HG03060 (cell line): ENCODE measurements around the gene CDKAL1.
"Not testable (repeated sequence)": the region's sequence is repeated elsewhere in the genome, so short reads cannot be mapped to it uniquely, and the experiment has no call there.

Experiments
- ATAC-seq: cut with Tn5 transposase; IDR thresholded peaks from one replicate; pipeline ENCODE4 v1.9.1; 2021; ENCODE audit warnings: low read depth, moderate number of reproducible peaks; ENCODE audit not compliant: unreplicated experiment

Gene CDKAL1

DNA sequence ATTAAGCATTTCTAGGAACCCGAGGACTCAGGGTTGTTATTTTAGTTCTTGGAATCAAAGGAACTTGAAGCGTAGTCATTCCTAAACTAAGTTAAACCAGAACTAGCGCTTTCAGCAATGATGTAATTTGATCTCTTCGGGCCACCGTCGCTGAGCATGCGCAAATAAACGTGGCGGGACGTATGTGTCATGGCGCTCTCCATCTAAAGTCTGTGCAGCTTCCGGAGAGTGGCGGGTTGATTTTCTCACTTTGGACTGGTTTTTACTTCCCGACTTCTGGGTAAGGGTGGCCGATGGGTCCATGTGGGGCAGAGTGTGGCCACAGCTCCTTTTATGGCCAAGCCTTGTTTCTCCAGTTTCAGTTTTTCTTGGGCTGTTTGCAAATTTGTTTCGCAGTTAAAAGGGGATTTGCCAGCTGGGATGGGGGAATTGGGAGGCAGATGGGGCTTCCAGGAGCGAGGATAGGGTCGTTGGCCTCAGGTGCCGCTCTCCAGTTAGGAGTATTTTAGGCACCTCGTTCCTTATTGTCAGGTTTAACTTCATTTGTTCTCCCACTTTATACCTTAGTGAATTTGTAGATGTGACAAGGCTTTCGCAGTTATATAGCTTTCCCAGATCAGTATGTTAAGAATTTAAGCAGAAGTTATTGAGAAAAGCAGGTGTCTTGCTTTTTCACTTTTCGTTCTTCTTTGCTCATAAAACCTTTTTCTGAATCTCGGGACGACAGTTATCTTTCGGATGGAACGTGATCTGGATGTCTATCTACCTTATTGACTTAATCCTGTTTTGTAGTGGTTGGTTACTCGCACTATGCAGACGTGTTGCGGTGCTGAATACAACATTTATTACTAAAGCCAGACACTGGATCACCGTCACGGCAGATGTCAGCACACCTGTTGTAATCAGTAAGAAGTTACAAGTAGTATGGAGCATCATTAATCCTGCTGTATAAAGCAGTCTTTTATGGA lies at the start of gene CDKAL1:
CDKAL1 (plus strand) TSS at position 163 of the 968 bp plus-strand sequence. CDS start 11,894 bp downstream, outside the sequence.
- peak; percentile 86 for ATAC-seq

DNA sequence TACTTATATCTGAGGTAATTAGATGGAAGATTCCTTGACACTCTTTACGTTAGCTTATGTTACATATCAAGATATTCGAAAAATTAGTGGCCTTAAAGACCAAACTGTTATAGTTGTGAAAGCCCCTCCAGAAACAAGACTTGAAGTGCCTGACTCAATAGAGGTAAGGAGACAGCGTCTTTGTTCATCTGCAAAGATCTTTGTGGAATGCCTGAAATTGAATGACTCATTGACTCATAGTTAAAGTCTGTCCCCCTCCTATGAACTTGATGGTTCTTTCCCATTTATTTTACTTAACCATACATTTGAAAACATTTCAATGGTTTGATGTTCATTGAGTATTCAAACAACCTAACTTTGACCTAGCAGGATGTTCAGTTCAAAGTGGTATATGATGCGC lies 47.6 kb upstream of the CDKAL1 start:
- ATAC-seq: no peak

DNA sequence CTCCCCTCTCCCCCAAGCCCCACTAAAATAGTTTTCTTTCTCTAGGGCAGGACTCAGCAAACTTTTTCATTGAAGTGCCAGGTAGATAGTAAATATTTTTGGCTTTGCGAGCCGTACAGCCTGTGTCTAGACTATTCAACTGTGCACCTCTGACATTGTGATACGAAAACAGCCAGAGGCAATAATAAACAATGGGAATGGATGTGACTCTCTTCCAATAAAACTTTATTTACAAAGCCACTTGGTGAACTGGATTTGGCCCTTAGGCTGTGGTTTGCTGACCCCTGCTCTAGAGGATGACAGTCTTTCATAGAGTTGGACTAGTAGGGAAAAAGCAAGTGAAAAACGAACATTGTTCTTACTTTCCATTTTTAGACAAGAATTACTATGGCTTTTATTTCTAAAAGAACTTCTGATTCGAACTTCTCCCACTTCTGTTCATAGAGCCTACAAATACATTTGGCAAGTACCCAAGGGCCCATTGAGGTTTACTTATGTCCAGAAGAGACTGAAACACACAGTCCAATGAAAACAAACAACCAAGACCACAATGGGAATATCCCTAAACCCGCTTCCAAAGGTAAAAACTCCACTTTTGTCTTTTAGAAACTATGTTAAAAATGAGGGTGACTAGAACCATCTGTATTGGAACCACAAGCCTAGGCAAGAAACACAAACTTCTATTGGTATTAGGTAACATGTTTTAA lies 46.4 kb upstream of the CDKAL1 start:
- ATAC-seq: no peak

GRCh38 chr6:20490591-20490990 lies 43.7 kb upstream of the CDKAL1 start:
- no peak for ATAC-seq

DNA sequence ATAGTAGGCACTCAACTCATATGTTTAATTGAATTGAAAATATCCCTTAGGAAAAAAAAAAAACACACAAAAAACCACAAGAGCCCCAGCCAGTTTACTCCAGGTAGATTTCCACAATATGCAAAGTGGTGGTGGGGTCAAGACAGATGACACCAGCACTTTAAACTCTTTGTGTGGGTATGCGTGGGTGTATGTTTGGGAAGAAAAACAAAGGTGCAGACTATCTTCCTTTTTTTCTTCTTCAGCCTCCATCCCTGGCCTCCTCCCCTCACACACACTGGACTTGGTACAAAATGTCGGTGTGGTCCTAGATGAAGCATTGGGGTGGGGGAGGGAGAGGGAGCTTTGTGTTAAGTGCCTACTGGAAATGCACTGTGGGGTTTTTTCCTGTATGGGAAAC lies 42.2 kb upstream of the CDKAL1 start:
- ATAC-seq: no peak

GRCh38 chr6:20497216-20498040 lies 36.8 kb upstream of the CDKAL1 start:
- ATAC-seq: no peak

- no peak for ATAC-seq
These were observed 36.2 kb upstream of the CDKAL1 start for GRCh38 chr6:20498041-20498385.

GRCh38 chr6:20509212-20509611 lies 25.0 kb upstream of the CDKAL1 start:
- no peak for ATAC-seq

- no peak for ATAC-seq
These were observed 22.4 kb upstream of the CDKAL1 start for GRCh38 chr6:20511852-20512251.

- ATAC-seq: not testable (repeated sequence)
These were observed 9.0 kb upstream of the CDKAL1 start for GRCh38 chr6:20525208-20525607.

GRCh38 chr6:20529086-20529448 lies 5.2 kb upstream of the CDKAL1 start:
- not testable (repeated sequence) for ATAC-seq

GRCh38 chr6:20532881-20533280 lies 1.4 kb upstream of the CDKAL1 start:
- no peak for ATAC-seq

DNA sequence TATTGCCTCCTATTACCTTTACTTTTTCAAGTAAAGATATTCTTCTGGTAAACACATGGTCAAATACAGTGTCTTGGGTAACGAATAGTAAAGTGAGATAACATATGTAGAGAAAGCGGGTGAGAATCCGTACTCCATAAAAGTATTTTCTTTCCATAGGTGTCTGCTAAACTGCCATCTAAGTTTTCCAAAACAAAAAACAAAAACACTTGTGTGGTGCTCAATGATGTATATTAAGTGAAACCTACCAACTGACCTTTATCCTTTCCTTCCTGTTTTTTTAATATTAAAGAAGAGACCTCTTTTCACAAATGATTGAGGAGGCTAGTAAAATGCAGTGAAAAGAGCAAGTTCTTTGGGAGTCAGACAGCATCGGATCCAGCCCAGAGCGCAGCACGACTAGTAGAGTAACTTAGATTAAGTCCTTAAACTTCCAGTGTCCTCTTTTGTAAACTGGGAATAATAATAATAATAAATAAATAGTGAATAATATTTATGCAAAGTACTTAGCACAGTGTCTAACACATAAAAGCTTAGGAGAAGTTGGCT lies 437 bp upstream of the CDKAL1 start:
- peak; percentile 4 for ATAC-seq

DNA sequence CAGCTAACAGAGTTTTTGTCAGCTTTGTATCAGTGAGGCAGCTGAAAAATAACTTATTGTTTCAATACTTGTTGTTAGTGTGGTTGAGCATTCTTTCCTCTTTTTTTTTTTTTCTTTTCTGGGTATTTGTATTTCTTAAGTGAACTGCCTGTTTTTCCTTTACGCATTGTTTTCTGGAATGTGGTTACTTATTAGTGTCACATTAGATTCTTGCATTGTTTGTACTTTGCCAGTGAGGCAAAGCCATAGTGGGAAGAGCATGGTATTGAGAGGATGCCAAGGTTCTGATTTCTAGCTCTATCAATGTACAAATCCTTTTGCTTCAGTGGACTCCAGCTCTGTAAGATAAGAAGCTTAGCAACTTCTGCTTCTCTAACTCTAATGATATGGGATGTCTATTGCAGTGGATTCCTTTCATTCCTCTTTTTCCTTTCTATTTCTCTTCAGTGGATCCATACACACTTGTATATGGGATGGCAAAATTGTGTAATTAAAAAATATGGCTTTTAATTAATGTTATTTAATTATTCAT lies 3.9 kb downstream of the CDKAL1 start:
- no peak for ATAC-seq

DNA sequence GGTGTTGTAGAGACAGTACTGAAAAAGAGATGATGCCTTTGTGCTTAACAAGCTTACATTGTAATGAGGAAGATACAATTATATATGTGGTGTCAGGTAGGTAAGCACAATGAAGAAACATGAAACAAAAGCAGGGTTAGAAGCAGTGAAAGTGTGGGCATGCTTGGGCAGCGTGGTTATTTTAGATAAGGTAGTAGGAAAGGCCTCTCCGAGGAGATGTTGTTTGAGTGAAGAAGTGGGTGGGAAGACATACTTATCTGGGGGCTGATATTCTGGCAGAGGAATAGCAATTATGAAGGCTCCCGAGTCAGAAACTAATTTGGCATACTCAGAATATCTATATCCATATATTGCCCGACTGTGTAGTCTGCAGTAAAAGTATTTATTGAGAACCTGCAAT lies 4.7 kb downstream of the CDKAL1 start:
- ATAC-seq: no peak

DNA sequence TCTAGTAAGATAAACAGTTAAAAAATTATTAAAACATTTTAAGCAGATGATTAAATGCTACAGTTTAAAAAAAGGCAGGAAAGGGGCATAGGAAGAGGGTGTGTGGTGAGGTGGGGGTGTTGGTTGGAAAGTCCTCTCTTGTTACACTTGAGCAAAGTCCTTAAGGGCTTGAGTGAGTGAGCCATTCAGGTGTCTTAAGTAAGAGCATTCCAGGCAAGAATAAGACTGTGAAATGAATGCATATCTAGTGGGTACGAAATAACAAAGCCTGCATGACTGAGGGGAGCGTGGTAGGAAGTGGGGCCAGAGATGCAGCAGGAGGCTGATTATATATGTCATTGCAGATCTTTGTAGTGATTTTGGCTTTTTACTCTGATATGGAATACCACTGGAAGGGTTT lies 5.1 kb downstream of the CDKAL1 start:
- no peak for ATAC-seq

DNA sequence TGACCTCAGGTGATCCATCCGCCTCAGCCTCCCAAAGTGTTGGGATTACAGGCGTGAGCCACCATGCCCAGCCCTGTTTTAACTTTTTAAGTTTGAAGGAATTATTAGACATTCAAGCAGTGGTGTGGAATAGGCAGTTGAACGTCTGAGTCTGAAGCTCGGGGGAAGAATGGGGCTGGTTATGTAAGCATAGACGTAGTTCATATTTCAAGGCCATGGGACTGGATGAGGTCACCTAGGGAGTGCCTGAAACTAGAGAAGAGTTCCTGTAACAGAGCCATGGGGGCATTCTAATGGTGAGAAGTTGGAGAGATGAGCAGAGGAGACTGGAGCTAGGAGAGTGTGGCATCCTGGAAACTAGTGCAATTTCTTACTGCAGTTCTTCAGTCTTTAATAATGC lies 6.4 kb downstream of the CDKAL1 start:
- no peak for ATAC-seq

DNA sequence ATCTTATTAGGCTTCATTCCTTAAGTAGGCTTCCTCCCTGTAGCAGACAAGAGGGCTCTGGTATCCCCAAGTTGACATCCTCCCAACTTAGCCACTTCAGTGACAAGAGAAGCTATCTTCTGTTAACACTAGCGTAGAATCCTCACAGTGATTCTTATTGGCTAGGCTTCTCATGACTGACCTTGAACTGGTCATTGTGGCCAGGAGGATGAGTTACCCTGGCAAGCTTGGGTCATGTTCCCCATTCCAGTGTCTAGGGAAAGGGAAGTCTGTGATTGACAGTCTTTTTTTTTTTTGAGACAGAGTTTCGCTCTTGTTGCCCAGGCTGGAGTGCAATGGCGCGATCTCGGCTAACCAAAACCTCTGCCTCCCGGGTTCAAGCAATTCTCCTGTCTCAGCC lies 7.1 kb downstream of the CDKAL1 start:
- no peak for ATAC-seq

- peak; percentile 98 for ATAC-seq
These were observed 8.8 kb downstream of the CDKAL1 start for GRCh38 chr6:20542927-20543602.

GRCh38 chr6:20548264-20548663 lies 14.0 kb downstream of the CDKAL1 start:
- no peak for ATAC-seq
